Right lobe of liver (tissue), 6 donors: Measurements from ENCODE around the gene PDCD11. TPM values are rescaled to one million over a fixed set of nuclear protein-coding genes. Genes with fewer than 3 reads are reported as not detected.

Experiments used
- ATAC-seq, 4 donors: fragments of 200-7000 bp; cut with Tn5 transposase; one replicate each; pipeline ENCODE4 v1.9.1; 2020; ENCODE audit warnings: mild to moderate bottlenecking in 4 of 4, moderate library complexity in 4 of 4
- DNase-seq, 3 donors: peaks; one replicate each; pipeline ENCODE4 v3.0.0-alpha.2; 2020
- H3K27ac ChIP-seq, 3 donors: fragments of 200-600 bp; one replicate each; pipeline ENCODE4 v1.8.0; 2022
- H3K27me3 ChIP-seq, 2 donors: fragments of 200-600 bp; one replicate each; pipeline ENCODE4 v1.8.0; 2022
- H3K36me3 ChIP-seq, 4 donors: fragments of 200-600 bp; sonication (generic) in 1 of 4; one replicate each; pipeline versions ENCODE4 v1.5.1 to v1.8.0; 2017 to 2022; ENCODE audit warnings: control low read depth in 1 of 4
- H3K4me1 ChIP-seq, 4 donors: fragments of 200-600 bp; sonication (generic) in 1 of 4; one replicate each; pipeline versions ENCODE4 v1.5.1 to v1.8.0; 2017 to 2022; ENCODE audit warnings: control low read depth in 1 of 4
- H3K4me3 ChIP-seq, 3 donors: fragments of 200-600 bp; one replicate each; pipeline ENCODE4 v1.8.0; 2022
- H3K9me3 ChIP-seq, 4 donors: fragments of 200-600 bp; sonication (generic) in 1 of 4; one replicate each; pipeline versions ENCODE4 v1.5.1 to v1.8.0; 2017 to 2022; ENCODE audit warnings: control low read depth in 1 of 4
- POLR2A ChIP-seq: fragments of 450-650 bp; IDR thresholded peaks from one replicate; pipeline ENCODE4 v1.6.1; 2017; ENCODE audit warnings: antibody characterized with exemption, mild to moderate bottlenecking
- WGBS: methylation state at CpG from one replicate; pipeline ENCODE4 v1.1.6; 2018; ENCODE audit warnings: low coverage, low lambda C conversion rate; ENCODE audit not compliant: insufficient coverage; ENCODE audit errors: missing lambda C conversion rate; 5-methylcytosine and 5-hydroxymethylcytosine counted together
- intact Hi-C, 2 donors: fragments of 100-400 bp; cut with DNase I; formaldehyde crosslinking; loops; one replicate each; pipeline versions ENCODE4 v1.11.2 to v1.14.1; 2022
- microRNA counts: library from miRNA; unstranded; fragments of <30 nt; microRNA quantifications from one replicate; lab custom pipeline; 2016
- microRNA-seq, 2 donors: library from miRNA; unstranded; fragments of <30 nt; microRNA quantifications; one replicate each; pipeline ENCODE4, GENCODE V29; 2019 to 2020
- total RNA-seq, 6 experiments: library from RNA; depleted of rRNA in 2 of 6; stranded (reverse); fragments of >200 nt in 2 of 6; fragmentation: NEBNext Ultra II Directional in 3 of 6; extraction: Animal tissue kit (Norgen Biotek cat#: 25700) in 3 of 6; gene quantifications; one replicate each; pipeline versions ENCODE4 v1.1.0 to v1.2.4, GENCODE V29; 2016 to 2023
- TF ChIP-seq, protein P1 (sequence below), 4 donors: fragments of 200-600 bp in 3 of 4; fragments of 450-650 bp in 1 of 4; IDR thresholded peaks; one replicate each; pipeline versions ENCODE4 v1.5.1 to v1.8.0; 2016 to 2022; ENCODE audit warnings: antibody characterized with exemption in 4 of 4, mild to moderate bottlenecking in 2 of 4
- donor health status: DM: no; HTN: yes; CAD: no.
- donor health status: DM: no; HTN: no; CAD: no.
- donor health status: DM: no; HTN: no; CAD: no.
- donor health status: DM: no; HTN: yes; CAD: no.
- donor health status: DM: no; HTN: yes; CAD: no.

PDCD11 gene
- total RNA-seq, 6 experiments from 2014 or later: 10.6 to 13.5 (median 12.0) TPM

DNA sequence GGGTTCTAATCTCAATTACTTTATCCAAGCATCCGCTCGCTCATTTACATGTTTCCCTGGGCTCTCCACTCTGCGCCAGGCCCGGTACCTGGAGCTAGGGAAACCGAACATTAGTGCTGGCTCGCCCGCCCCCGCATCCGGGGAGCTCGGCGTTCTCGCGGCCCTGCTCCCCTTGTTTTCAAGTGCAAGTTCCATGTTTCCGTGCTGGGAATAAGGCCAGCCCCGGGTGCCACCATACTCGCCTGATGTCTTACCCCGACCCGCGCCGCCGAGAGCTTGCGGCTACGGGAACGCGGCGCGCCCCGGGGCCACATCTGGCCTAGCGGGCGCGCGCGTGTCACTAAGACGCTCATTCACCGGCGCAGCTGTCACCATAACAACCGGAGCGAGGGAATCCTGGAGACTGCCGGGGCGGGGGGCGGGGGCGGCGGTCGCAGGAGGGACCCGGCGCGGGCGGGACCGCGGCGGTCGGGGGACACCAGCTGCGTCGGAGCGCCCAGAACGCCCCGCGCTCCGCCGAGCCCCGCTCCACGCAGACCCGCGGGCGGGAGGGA, 97.0 kb downstream of the PDCD11 start, which contains the start of gene NEURL1:
NEURL1 (plus strand) TSS at position 344 of the 554 bp plus-strand sequence. CDS start 683 bp downstream, outside the sequence.
- DNase-seq (no peak), ATAC-seq (no peak)
- no peaks in the 10 kb centered on the region for H3K36me3 ChIP-seq

DNA sequence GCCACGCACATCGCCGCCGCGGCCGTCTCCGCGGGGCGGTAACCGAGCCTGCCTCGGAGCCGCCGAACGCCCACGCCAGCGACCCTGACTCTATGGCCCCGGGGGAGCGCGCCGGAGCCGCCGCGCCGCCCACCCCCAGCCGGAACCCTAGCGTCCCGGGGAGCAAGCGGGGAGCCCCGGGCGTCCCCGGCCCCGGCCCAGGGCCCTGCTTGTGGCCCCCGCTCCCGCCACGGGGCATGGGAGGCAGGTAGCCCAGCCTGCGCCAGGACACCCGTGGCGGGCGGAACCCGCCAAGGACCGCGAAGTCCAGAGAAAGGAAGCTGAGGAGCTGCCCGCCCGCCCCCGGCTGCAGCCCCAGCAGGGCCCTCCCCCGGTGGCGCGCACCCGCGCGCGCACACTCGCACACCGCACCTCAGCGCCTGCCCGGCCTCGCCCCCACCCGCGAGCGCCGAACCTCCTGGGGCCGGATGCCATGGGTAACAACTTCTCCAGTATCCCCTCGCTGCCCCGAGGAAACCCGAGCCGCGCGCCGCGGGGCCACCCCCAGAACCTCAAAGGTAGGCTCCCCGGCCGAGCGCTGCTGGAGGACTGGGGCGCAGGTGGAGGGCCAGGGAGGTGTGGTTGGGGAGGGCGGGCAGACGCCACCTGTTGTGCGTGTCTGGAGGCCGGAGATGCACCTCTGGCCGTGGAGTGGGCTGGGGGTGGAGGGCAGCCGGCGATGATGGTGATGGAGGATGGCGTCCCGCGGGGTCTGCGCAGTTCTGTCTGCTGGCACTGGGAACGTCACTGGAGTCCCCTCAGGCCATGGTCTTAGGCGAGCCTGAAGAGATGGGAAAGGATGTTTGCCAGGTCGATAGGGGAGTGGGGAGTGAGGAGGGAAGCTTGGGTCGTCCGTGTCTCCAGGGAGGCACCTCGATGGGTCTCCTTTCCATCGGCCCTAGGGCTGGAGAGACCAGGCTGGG, 97.8 kb downstream of the PDCD11 start:
- WGBS: 1% methylated on average over 11 of the region's 92 CpGs
- no peak overlapping the region for H3K27ac ChIP-seq
- ATAC-seq (peak in 3 of 4 donors; percentile 19 to 30 (median 21)), DNase-seq (no peak)
- no peaks in the 10 kb centered on the region for H3K36me3 ChIP-seq
- H3K9me3 ChIP-seq: no peaks in the 10 kb centered on the region
- peaks cover 0 to 13% (median 0%) of the 10 kb centered on the region in 4 donors for H3K4me1 ChIP-seq
- peak overlapping the region; percentile 39 to 51 (median 40) for H3K4me3 ChIP-seq
- TF ChIP-seq POLR2A: no peak
- TF ChIP-seq, protein P1, sequence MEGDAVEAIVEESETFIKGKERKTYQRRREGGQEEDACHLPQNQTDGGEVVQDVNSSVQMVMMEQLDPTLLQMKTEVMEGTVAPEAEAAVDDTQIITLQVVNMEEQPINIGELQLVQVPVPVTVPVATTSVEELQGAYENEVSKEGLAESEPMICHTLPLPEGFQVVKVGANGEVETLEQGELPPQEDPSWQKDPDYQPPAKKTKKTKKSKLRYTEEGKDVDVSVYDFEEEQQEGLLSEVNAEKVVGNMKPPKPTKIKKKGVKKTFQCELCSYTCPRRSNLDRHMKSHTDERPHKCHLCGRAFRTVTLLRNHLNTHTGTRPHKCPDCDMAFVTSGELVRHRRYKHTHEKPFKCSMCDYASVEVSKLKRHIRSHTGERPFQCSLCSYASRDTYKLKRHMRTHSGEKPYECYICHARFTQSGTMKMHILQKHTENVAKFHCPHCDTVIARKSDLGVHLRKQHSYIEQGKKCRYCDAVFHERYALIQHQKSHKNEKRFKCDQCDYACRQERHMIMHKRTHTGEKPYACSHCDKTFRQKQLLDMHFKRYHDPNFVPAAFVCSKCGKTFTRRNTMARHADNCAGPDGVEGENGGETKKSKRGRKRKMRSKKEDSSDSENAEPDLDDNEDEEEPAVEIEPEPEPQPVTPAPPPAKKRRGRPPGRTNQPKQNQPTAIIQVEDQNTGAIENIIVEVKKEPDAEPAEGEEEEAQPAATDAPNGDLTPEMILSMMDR (IDR thresholded peaks at IDR 0.05): no peak
- peaks cover 0 to 25% of the 10 kb centered on the region in 2 donors for H3K27me3 ChIP-seq
- intact Hi-C loops: no loop called here

More for the DNA sequence above, 97.0 kb downstream of the PDCD11 start, which contains the start of gene NEURL1:
- Histone ChIP-seq H3K27me3 (peaks cover 0 to 25% of the 10 kb centered on the region in 2 donors), H3K27ac (no peak within 1 kb of the TSS), H3K4me1 (peaks cover 0 to 13% (median 0%) of the 10 kb centered on the region in 4 donors), H3K9me3 (no peaks in the 10 kb centered on the region), H3K4me3 (peak within 1 kb of the TSS; percentile 39 to 51 (median 40))
- TF ChIP-seq, protein P1 (IDR thresholded peaks at IDR 0.05): no peak
- TF ChIP-seq POLR2A: no peak
- intact Hi-C loops: no loop called here
- 8% methylated on average over 26 of the region's 65 CpGs for WGBS

DNA sequence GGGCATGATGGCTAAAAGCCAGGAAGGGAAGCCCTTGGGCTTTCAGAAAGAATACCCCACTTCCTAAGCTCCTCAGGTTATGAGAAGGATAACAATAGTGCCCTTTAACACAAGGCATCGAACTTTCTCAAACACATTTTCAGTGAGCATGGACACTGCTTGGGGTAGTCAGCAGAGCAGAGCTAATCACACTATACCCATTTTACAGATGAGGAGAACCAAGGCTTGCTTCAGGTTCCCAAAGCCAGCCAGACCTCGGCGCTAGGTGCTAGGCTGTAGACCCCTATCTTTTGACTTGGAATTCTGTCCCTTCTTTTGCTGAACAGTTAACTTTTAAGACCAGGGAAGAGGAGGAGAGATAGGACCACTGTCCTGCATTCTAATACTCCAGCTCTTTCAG, 98.9 kb downstream of the PDCD11 start:
- peaks cover 0 to 25% of the 10 kb centered on the region in 2 donors for H3K27me3 ChIP-seq
- intact Hi-C loops: no loop called here
- no peaks in the 10 kb centered on the region for H3K9me3 ChIP-seq
- TF ChIP-seq, protein P1 (IDR thresholded peaks at IDR 0.05): no peak
- TF ChIP-seq POLR2A: no peak
- WGBS: 83% methylated on average over 3 of the region's 3 CpGs
- no peak overlapping the region for H3K4me3 ChIP-seq
- peaks cover 0 to 13% (median 0%) of the 10 kb centered on the region in 4 donors for H3K4me1 ChIP-seq
- ATAC-seq: no peak
- no peak for DNase-seq
- no peak overlapping the region for H3K27ac ChIP-seq
- no peaks in the 10 kb centered on the region for H3K36me3 ChIP-seq

MicroRNAs encoded within 50 kb of the gene (microRNA counts, 767-probe panel; counts per million panel counts)
- 237 counts per million for microRNA hsa-miR-1307-3p (lab: Ali Mortazavi, UCI)

Small RNA genes within 50 kb of the gene (microRNA-seq; reads per million reads assigned to microRNA genes)
- 1,217 to 1,556 reads per million in 2 donors for gene MIR1307

Other genes with a start within 250 kb of the PDCD11 start
- gene NT5C2, start 203.4 kb upstream of the PDCD11 start, total RNA-seq: 10 to 100 TPM; 17.3 to 39.2 (median 32.4) TPM
- not detected for gene RPEL1, start 150.7 kb upstream of the PDCD11 start, total RNA-seq
- gene INA, start 119.5 kb upstream of the PDCD11 start, total RNA-seq: not detected
- 1 to 10 TPM; 4.7 to 8.5 (median 6.0) TPM for gene PCGF6, start 45.5 kb upstream of the PDCD11 start, total RNA-seq
- 1 to 10 TPM; 1.5 to 2.5 (median 2.2) TPM for gene TAF5, start 28.6 kb upstream of the PDCD11 start, total RNA-seq
- gene ATP5MK, start 151 bp upstream of the PDCD11 start, total RNA-seq: 100 to 1,000 TPM; 176 to 257 (median 220) TPM
- 1 to 10 TPM; 2.3 to 5.7 (median 3.7) TPM for gene CALHM2, start 55.7 kb downstream of the PDCD11 start, total RNA-seq
- gene CALHM1, start 62.3 kb downstream of the PDCD11 start, total RNA-seq: not detected
- not detected for gene CALHM3, start 82.6 kb downstream of the PDCD11 start, total RNA-seq
- gene NEURL1, start 97.1 kb downstream of the PDCD11 start, total RNA-seq: 1 to 10 TPM in 2 of 6 experiments, under 1 TPM in 3, not detected in 1; 0.10 to 1.6 (median 0.83) TPM